DND-41 (cell line): ENCODE data around the gene TMEM154.

ENCODE experiments used
- CTCF ChIP-seq: IDR thresholded peaks from 2 replicates; pipeline ENCODE4 v1.5.1; 2012; ENCODE audit warnings: borderline replicate concordance, low read length, moderate library complexity, mild to moderate bottlenecking; ENCODE audit not compliant: poor library complexity, severe bottlenecking; ENCODE audit errors: extremely low read depth
- EZH2 ChIP-seq: IDR thresholded peaks from 3 replicates; pipeline ENCODE4 v1.6.1; 2012; ENCODE audit warnings: borderline replicate concordance, low read depth, mild to moderate bottlenecking, moderate library complexity, low read length, inconsistent platforms; ENCODE audit not compliant: severe bottlenecking

- TF ChIP-seq EZH2 = no peak
- peak; percentile 6 for TF ChIP-seq CTCF
Observed at GRCh38 chr4:152679414-152680281, at the start of gene TMEM154.
